HG02623 (cell line): Measurements from ENCODE around the gene UEVLD.
A peak's percentile ranks its signal among the peaks of the same experiment; 100 is the strongest.
"Not testable (repeated sequence)": the region's sequence is repeated elsewhere in the genome, so short reads cannot be mapped to it uniquely, and the experiment has no call there.

ENCODE experiments used
- ATAC-seq: cut with Tn5 transposase; IDR thresholded peaks from one replicate; pipeline ENCODE4 v1.9.1; 2021; ENCODE audit warnings: moderate library complexity; ENCODE audit not compliant: unreplicated experiment

The UEVLD gene

DNA sequence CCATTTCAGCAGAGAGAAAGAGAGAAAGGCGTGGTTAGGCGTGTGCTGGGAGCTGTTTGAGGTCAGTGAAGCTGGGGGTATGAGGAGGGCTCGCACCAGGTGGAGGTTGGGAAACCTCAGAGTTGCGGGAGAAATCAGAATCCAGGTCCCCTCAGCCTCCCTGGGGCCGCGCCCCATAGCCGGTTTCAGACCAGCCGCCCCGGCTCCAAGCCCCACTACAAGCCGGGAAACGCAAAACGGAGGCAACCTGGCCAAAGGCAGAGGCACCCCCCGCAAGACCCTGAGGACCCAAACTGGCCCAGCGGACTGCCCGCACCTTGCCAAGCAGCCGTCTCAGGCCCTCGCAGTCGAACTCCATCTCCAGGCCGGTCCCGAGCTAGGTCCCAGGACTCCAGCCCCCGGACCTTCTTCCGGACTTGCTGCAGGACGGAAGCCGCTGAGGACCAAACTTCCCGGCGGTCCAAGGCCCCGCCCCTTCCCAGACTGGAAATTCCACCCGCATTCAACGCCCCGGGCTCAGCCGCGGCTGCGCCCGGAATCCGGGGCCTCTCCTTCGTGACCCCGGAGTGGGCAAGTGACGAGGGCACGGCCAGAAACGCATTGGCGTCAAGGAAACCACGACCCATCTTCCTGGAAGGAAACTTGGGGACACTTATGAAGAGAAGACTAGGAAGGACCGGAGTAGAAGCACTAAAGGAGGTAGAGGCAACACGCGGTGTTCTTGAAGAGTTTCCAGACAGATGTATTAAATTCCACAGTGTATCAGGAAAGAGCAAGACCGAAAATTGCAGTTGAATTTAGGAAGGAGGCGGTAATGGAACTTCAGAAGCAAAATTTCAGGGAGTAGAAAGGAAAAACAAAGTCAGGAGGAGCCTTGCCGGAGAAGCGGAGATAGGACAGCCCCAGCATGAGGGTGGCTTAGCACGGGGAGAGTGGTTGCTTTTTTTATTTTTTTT lies at the start of gene UEVLD:
TSS of gene UEVLD (minus strand) at position 438 of the 956 bp plus-strand sequence. CDS start at position 358, 80 bp downstream.
- peak; percentile 73 for ATAC-seq

- ATAC-seq = peak; percentile 95
These were observed 45.9 kb upstream of the UEVLD start, which contains the start of gene SPTY2D1 for GRCh38 chr11:18634140-18635032. SPTY2D1 (minus strand) TSS chr11:18634342; CDS start chr11:18634257, 85 bp downstream.

GRCh38 chr11:18633256-18634139 lies 45.0 kb upstream of the UEVLD start:
- ATAC-seq = peak; percentile 46

DNA sequence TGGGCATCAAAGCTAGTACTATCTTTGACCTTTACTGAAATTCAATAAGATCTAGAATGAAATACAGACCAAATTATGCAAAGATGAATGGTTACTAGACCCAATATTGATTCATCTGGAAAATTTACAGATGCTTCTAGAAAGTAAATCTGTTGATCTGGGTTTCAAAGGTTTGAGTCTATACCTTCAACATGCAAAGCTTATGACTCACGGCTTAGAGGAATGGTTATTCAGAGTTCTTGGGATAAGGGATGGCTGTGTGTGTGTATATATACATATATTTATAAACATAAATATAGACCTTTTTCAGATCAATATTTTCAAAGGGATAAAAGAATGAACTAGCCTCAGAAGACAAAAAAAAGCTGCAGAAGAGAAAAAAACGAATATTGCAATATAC lies 44.3 kb upstream of the UEVLD start:
- ATAC-seq = no peak

DNA sequence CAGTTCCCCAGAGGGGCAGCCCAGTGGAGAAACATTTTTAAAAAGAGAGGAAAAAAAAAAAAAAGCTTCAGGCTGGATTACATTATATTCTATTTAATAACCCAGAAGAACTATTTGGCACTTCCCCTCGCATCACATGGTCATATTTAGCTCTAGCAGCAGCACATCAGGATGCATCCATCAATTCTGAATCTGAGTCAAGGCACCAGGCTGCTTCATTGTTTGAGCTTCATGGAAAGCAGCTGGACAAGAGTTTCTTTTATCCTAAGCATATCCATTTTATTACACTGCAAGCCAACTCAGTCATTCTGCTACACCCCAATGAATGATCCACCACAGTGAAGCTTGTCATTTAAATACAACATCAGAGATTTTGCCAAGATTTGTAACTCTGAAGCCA lies 35.6 kb upstream of the UEVLD start:
- ATAC-seq = no peak

DNA sequence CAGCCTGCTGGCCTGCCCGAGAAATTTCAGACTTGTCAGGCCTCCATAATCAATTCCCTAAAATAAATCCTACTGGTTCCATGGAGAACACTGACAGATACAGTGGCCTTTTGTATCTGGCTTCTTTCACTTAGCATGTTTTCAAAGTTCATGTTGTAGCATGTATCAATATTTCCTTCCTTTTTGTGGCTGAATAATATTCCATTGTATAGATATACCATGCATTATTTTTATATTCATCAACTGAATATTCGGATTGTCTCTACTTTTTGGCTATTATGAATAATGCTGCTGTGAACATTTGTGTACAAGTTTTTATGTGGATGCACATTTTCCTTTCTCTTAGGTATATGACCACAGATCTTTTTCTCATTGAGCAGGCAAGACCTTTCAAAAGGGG lies 35.2 kb upstream of the UEVLD start:
- ATAC-seq = no peak

DNA sequence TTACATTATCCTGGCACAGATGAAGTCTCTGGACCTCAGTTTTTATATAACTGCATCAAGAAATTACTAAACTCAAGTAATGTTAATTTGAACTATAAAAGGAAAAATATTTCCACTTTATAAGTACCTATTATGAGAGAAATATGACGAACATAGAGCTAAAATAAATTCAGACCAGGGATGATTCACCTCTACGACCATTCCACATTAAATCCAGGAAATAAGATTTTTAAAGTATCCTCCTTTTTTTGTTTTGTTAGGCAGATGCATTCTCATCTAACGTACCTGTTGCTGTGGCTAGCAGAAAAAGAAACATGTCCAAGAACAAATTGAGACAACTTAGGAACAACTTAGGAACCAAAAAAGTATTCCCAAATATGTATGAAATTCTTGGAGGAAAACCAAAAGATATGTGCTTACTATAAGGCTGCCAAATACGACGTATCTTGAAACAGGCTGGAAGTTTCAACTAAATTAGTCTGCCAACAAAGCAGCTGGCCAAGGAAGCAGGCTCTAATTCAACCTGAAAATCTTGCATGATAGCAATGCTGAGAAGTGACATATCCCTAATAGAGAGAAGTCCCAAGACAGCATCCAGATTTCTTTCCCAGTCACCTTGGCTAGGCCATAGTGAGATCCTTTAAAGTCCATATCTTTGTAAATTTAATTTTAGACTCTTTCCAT lies 29.9 kb upstream of the UEVLD start:
- ATAC-seq = no peak

GRCh38 chr11:18617688-18618341 lies 29.3 kb upstream of the UEVLD start:
- ATAC-seq = no peak

DNA sequence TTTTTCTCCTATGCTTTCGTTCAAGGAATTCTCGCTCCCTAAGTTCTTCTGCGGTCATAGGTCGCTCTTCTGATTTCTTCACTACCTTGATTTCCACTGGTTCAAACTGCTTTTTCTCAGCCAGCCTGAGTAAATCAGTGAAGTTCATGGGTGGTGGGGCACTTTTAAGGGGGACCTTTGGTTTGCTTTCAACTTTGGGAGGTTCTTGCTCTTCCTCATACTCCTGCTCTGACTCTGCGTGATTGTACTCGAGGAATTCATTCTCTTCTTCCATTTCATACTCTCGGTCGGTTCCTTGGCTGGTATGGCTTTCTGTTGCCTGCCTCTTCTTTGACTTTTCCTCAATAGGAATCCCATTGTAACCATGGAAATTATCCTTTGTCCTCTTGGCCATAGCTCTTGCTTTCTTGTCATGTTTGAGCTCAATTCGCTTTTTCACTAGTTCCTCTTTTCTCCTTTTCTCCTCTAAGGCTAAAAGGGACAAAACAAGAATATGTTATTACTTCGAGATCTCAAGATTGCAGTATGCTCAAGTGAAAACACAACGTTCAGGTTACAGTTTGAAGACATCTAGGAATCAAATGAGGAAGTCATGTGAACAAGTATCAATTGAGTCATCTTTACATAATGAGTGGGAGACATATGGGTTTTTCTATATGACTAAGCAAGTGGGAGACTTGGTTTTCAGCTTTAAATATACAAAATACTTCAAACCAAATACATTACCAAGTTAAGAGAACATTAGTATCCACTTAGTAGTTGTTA lies 27.3 kb upstream of the UEVLD start:
- peak; percentile 84 for ATAC-seq

DNA sequence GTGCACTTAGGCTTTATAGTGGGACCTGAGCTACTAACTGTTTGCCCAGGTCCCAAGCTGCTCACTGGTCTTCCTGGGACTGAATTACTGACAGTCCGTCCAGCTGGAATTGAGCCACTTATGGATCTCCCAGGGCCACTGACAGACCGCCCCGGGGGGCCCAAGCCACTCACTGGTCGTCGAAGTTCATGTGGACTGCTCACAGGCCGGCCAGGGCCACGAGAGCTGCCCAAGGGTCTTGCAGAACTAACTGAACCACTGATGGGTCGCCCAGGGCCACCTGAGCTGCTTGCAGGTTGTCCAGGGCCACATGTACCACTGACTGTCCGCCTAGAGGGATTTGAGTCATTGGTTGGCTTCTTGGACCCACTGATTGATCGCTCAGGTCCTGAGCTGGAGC lies 26.1 kb upstream of the UEVLD start:
- ATAC-seq = no peak

GRCh38 chr11:18612394-18612793 lies 23.9 kb upstream of the UEVLD start:
- no peak for ATAC-seq

- no peak for ATAC-seq
These were observed 22.7 kb upstream of the UEVLD start for GRCh38 chr11:18611196-18611595.

DNA sequence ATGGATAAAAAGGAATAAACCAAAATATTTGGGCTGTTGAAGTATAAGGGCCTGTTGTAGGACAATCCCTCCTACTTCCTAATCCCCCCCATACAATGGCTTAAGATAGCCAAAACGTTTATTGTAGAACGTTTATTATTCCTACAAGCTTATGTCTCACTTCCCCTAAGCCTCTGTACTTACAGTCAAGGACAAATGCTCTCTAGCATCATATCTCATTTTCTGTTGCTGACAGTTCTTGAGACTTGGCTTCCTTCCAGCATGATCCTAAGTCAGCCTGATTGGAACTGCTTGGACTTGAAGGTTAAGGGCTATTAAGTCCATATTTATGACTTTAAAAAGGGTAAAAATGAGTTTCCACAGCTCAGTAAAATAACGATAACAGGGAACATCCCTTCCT lies 19.8 kb upstream of the UEVLD start:
- no peak for ATAC-seq

DNA sequence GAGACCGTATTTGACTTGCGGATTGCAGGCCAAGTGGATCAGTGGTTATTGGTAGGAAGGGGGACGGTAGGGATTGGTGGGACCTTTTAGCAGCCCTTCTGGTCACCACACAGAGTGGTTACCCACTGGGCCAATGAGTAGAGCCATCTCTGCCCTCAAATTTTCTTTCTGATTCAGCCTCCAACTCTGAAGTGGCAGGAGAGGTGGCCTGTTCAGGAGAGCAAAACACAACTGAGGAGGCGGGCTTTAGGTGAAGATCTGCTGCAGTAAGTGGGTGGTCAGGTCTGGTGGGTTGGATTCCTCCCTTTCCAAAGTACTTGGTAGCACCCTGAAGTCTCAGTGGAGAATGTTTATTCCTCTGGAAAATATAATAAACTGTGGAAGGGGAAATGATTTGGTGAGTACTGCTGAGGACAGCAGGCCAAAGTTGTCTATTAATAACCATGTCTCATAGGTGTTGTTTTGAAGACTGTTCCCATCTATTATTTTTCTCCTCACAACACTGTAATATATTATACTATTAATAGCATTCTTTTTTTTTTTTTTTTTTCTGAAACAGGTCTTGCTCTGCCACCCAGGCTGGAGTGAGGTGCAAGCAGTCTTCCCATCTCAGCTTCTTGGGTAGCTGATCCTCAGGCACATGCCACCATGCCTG lies 12.5 kb upstream of the UEVLD start:
- ATAC-seq = no peak

DNA sequence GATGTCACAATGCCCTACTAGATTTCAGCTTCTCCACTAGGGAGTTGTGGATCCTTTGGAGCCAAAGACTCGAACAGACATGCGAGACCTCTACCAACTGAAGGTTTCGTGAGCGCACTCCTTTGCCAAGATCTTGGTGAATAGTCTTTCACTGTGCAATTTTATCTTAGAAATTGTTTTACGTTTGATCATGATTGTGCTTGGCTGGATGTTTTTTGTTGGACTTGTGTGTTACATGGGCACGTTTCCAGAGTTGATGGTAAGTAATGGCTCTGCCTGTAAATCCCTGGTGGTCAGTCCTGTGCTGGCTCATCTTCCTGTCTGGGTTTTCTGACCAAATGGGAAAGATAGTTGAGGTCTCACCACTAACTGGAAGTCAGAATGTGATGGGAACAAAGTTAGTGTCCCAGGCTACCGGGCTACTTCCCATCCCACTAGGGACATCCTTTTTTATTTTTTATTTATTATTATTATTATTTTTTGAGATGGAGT lies 11.3 kb upstream of the UEVLD start, which contains the start of gene MISFA:
TSS of gene MISFA (plus strand) at position 51 of the 492 bp plus-strand sequence. CDS start at position 191, 140 bp downstream.
- no peak for ATAC-seq

GRCh38 chr11:18594999-18595749 lies 6.6 kb upstream of the UEVLD start:
- ATAC-seq = no peak

DNA sequence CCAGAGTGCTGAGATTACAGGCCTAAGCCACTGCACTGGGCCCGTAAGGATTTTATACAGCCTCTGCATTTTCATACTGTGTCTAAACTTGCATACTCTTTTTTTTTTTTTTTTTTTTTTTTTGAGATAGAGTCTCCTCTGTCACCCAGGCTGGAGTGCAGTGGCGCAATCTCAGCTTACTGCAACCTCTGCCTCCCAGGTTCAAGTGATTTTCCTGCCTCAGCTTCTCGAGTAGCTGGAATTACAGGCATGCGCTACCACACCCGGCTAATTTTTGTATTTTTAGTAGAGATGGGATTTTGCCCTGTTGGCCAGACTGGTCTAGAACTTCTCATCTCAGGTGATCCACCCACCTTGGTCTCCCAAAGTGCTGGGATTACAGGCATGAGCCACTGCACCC lies 5.6 kb upstream of the UEVLD start:
- ATAC-seq = not testable (repeated sequence)
